Osteocyte (in vitro differentiated cells): ENCODE results near the gene NGRN. TPM values are rescaled to one million over a fixed set of nuclear protein-coding genes. Genes with fewer than 3 reads are reported as not detected.

Experiments used
- DNase-seq: peaks from one replicate; pipeline ENCODE4 v3.0.0; 2021; ENCODE audit warnings: mixed read lengths; ENCODE audit not compliant: unreplicated experiment; ENCODE audit errors: extremely low spot score
- H3K27ac Mint-ChIP-seq: one replicate; pipeline ENCODE4 v1.8.0; 2021; ENCODE audit warnings: mild to moderate bottlenecking, mixed read lengths; ENCODE audit not compliant: unreplicated experiment
- H3K27me3 Mint-ChIP-seq: one replicate; pipeline ENCODE4 v1.8.0; 2021; ENCODE audit warnings: mixed read lengths; ENCODE audit not compliant: unreplicated experiment
- H3K36me3 Mint-ChIP-seq: one replicate; pipeline ENCODE4 v1.8.0; 2021; ENCODE audit warnings: mixed read lengths; ENCODE audit not compliant: unreplicated experiment
- H3K4me1 Mint-ChIP-seq: one replicate; pipeline ENCODE4 v1.8.0; 2021; ENCODE audit warnings: mixed read lengths; ENCODE audit not compliant: unreplicated experiment
- H3K4me3 Mint-ChIP-seq: one replicate; pipeline ENCODE4 v1.8.0; 2021; ENCODE audit warnings: mild to moderate bottlenecking, moderate library complexity, mixed read lengths; ENCODE audit not compliant: unreplicated experiment
- H3K9me3 Mint-ChIP-seq: one replicate; pipeline ENCODE4 v1.8.0; 2021; ENCODE audit warnings: mixed read lengths; ENCODE audit not compliant: unreplicated experiment
- CTCF ChIP-seq: fragments of 200-600 bp; sonication (generic); IDR thresholded peaks from 2 replicates; pipeline ENCODE4 v1.5.0; 2021; ENCODE audit warnings: antibody characterized with exemption, mild to moderate bottlenecking, moderate library complexity
- total RNA-seq: library from RNA; stranded (reverse); gene quantifications from 2 replicates; pipeline ENCODE4 v1.2.1, GENCODE V29; 2021

The NGRN gene
- total RNA-seq, 1 donor from 2014 or later, result 92.3 TPM

GRCh38 chr15:90318591-90318990 lies 53.1 kb downstream of the NGRN start:
- Mint-ChIP-seq H3K9me3 (no peaks in the 10 kb centered on the region), H3K27me3 (peaks cover under 1% of the 10 kb centered on the region), H3K4me1 (peaks cover 24% of the 10 kb centered on the region), H3K4me3 (no peak overlapping the region), H3K27ac (no peak overlapping the region), H3K36me3 (peaks cover under 1% of the 10 kb centered on the region)
- DNase-seq, result peak; percentile 32
- no peak for TF ChIP-seq CTCF

- Mint-ChIP-seq H3K9me3 (no peaks in the 10 kb centered on the region), H3K27me3 (no peaks in the 10 kb centered on the region), H3K4me3 (peak overlapping the region; percentile 69), H3K4me1 (peaks cover 21% of the 10 kb centered on the region), H3K27ac (peak overlapping the region; percentile 88), H3K36me3 (no peaks in the 10 kb centered on the region)
- DNase-seq, result peak; percentile 92
- TF ChIP-seq CTCF, result peak; percentile 99
These were observed 54.8 kb downstream of the NGRN start for GRCh38 chr15:90320062-90320884.

GRCh38 chr15:90320885-90321278 lies 55.4 kb downstream of the NGRN start:
- Mint-ChIP-seq H3K4me3 (peak overlapping the region; percentile 69), H3K9me3 (no peaks in the 10 kb centered on the region), H3K27ac (peak overlapping the region; percentile 88), H3K36me3 (no peaks in the 10 kb centered on the region), H3K4me1 (peaks cover 15% of the 10 kb centered on the region), H3K27me3 (no peaks in the 10 kb centered on the region)
- TF ChIP-seq CTCF, result no peak
- no peak for DNase-seq

Other genes with a start within 250 kb of the NGRN start
- gene IDH2, start 163.2 kb upstream of the NGRN start, total RNA-seq, result 93.0 and 101 TPM in 2 replicates
- 23.3 and 26.0 TPM in 2 replicates for gene SEMA4B, start 64.3 kb upstream of the NGRN start, total RNA-seq
- 33.8 and 35.9 TPM in 2 replicates for gene CIB1, start 31.7 kb upstream of the NGRN start, total RNA-seq
- gene GDPGP1, start 31.5 kb upstream of the NGRN start, total RNA-seq, result 5.6 and 6.6 TPM in 2 replicates
- not detected in 2 replicates for gene TTLL13, start 16.1 kb upstream of the NGRN start, total RNA-seq
- gene ZNF774, start 86.6 kb downstream of the NGRN start, total RNA-seq, result 1.6 and 3.1 TPM in 2 replicates
- gene IQGAP1, start 122.6 kb downstream of the NGRN start, total RNA-seq, result 178 TPM in 2 replicates